HepG2 (cell line): Measurements from ENCODE around the gene PGS1. TPM values are rescaled to one million over a fixed set of nuclear protein-coding genes. Genes with fewer than 3 reads are reported as not detected.

ENCODE experiments used
- ARID4A ChIP-seq: sonication (generic); formaldehyde crosslinking; IDR thresholded peaks from 2 replicates; pipeline ENCODE4 v1.5.0; 2020; ENCODE audit warnings: mild to moderate bottlenecking, missing genetic modification reagents, borderline replicate concordance
- ATF1 ChIP-seq: IDR thresholded peaks from 2 replicates; pipeline ENCODE4 v1.6.1; 2016; ENCODE audit warnings: mild to moderate bottlenecking, control low read depth
- CBX1 ChIP-seq: IDR thresholded peaks from one replicate; pipeline ENCODE4 v1.6.1; 2016; ENCODE audit warnings: antibody characterized with exemption, low read depth
- CCAR2 ChIP-seq: fragments of 200-400 bp; formaldehyde crosslinking; optimal IDR thresholded peaks from 2 replicates; pipeline ENCODE3; 2018; ENCODE audit warnings: low read depth, mild to moderate bottlenecking, low read length, moderate library complexity
- GTF2F1 ChIP-seq: fragments of 150-350 bp; IDR thresholded peaks from 2 replicates; pipeline ENCODE4 v1.6.1; 2014; ENCODE audit warnings: low read length
- KAT2B ChIP-seq: fragments of 150-350 bp; IDR thresholded peaks from 2 replicates; pipeline ENCODE4 v1.6.1; 2014; ENCODE audit warnings: low read depth, low read length, borderline replicate concordance
- KLF16 ChIP-seq, 2 experiments: sonication (generic) in 1 of 2; formaldehyde crosslinking in 1 of 2; IDR thresholded peaks; 2 replicates each; pipeline versions ENCODE4 v1.6.1 to v1.8.0; 2016 to 2023; ENCODE audit warnings: missing genetic modification reagents in 2 of 2, missing compliant biosample characterization in 1 of 2
- MAZ ChIP-seq, 2 experiments: sonication (generic) in 1 of 2; formaldehyde crosslinking in 1 of 2; IDR thresholded peaks; 2 replicates each; pipeline versions ENCODE4 v1.5.0 to v1.6.1; 2012 to 2020; ENCODE audit warnings: low read depth in 2 of 2, mild to moderate bottlenecking in 2 of 2, borderline replicate concordance in 1 of 2, improper control_type of control experiment in 1 of 2, low read length in 1 of 2, missing genetic modification reagents in 1 of 2, moderate library complexity in 1 of 2
- PAF1 ChIP-seq: IDR thresholded peaks from 2 replicates; pipeline ENCODE4 v1.6.1; 2016; ENCODE audit warnings: missing genetic modification reagents, missing compliant biosample characterization
- POLR2AphosphoS5 ChIP-seq: IDR thresholded peaks from 2 replicates; pipeline ENCODE4 v1.6.1; 2012; ENCODE audit warnings: low read depth, low read length
- RELA ChIP-seq: sonication (generic); formaldehyde crosslinking; IDR thresholded peaks from 2 replicates; pipeline ENCODE4 v1.4.0; 2020; ENCODE audit warnings: missing genetic modification reagents
- RFX3 ChIP-seq: IDR thresholded peaks from 2 replicates; pipeline ENCODE4 v1.6.1; 2016; ENCODE audit warnings: missing biosample characterization, missing genetic modification reagents
- SETDB1 ChIP-seq: sonication (generic); formaldehyde crosslinking; IDR thresholded peaks from 2 replicates; pipeline ENCODE4 v1.5.1; 2020; ENCODE audit warnings: missing genetic modification reagents, mild to moderate bottlenecking, borderline replicate concordance
- SOX13 ChIP-seq, 3 experiments: fragments of 450-650 bp in 1 of 3; sonication (generic) in 1 of 3; formaldehyde crosslinking in 1 of 3; IDR thresholded peaks in 2 of 3; conservative IDR thresholded peaks in 1 of 3; 2 replicates each; pipeline versions ENCODE4 v1.5.0 to v1.6.1; 2016 to 2020; ENCODE audit warnings: antibody characterized with exemption in 1 of 3, mild to moderate bottlenecking in 1 of 3, missing compliant biosample characterization in 1 of 3, missing genetic modification reagents in 1 of 3, moderate library complexity in 1 of 3
- SP140L ChIP-seq: sonication (generic); formaldehyde crosslinking; IDR thresholded peaks from 2 replicates; pipeline ENCODE4 v1.4.0; 2020; ENCODE audit warnings: missing genetic modification reagents, borderline replicate concordance
- ZMYM4 ChIP-seq: sonication (generic); formaldehyde crosslinking; IDR thresholded peaks from 2 replicates; pipeline ENCODE4 v1.8.1; 2023; ENCODE audit warnings: mild to moderate bottlenecking, missing genetic modification reagents
- ZNF20 ChIP-seq: sonication (generic); formaldehyde crosslinking; IDR thresholded peaks from 2 replicates; pipeline ENCODE4 v1.4.0; 2020; ENCODE audit warnings: mild to moderate bottlenecking, moderate library complexity, missing genetic modification reagents
- ZNF292 ChIP-seq: sonication (generic); formaldehyde crosslinking; IDR thresholded peaks from 2 replicates; pipeline ENCODE4 v1.8.1; 2022; ENCODE audit warnings: mild to moderate bottlenecking, low read depth, missing genetic modification reagents, borderline replicate concordance
- ZNF317 ChIP-seq: sonication (generic); formaldehyde crosslinking; IDR thresholded peaks from 2 replicates; pipeline ENCODE4 v1.5.0; 2020; ENCODE audit warnings: mild to moderate bottlenecking, missing genetic modification reagents
- ZNF547 ChIP-seq: sonication (generic); formaldehyde crosslinking; IDR thresholded peaks from 2 replicates; pipeline ENCODE4 v1.5.1; 2020; ENCODE audit warnings: mild to moderate bottlenecking, missing genetic modification reagents
- ZNF567 ChIP-seq: sonication (generic); formaldehyde crosslinking; IDR thresholded peaks from 2 replicates; pipeline ENCODE4 v1.8.1; 2023; ENCODE audit warnings: mild to moderate bottlenecking, missing genetic modification reagents, borderline replicate concordance
- ZNF841 ChIP-seq: sonication (generic); formaldehyde crosslinking; IDR thresholded peaks from 2 replicates; pipeline ENCODE4 v1.8.1; 2023; ENCODE audit warnings: missing genetic modification reagents, borderline replicate concordance
- ZXDC ChIP-seq: sonication (generic); formaldehyde crosslinking; IDR thresholded peaks from 2 replicates; pipeline ENCODE4 v1.5.0; 2020; ENCODE audit warnings: mild to moderate bottlenecking, missing genetic modification reagents
- polyA plus RNA-seq, 8 experiments: library from polyadenylated mRNA; depleted of rRNA in 3 of 8; stranded (reverse) in 7 of 8; unstranded in 1 of 8; fragments of >200 nt; fragmentation: Illumina TruSeq in 4 of 8; extraction: Trizol in 4 of 8; gene quantifications; 2 replicates each; pipeline versions ENCODE4 v1.2.1 to v1.2.3, GENCODE V29; 2011 to 2016; ENCODE audit warnings: low read depth in 4 of 8, missing spikeins in 1 of 8, mixed read lengths in 1 of 8; ENCODE audit not compliant: insufficient read depth in 1 of 8
- total RNA-seq, 5 experiments: library from RNA; depleted of rRNA; stranded (reverse); fragments of >200 nt; fragmentation: Illumina TruSeq; extraction: Trizol; gene quantifications; 2 replicates each; pipeline ENCODE4 v1.2.3, GENCODE V29; 2016; ENCODE audit warnings: low read depth in 1 of 5

The PGS1 gene
- total and polyA plus RNA-seq, 2 of the 13 experiments (the other 11 are each of a cell fraction or from before 2014, with no cell fraction given): 25.9 to 31.5 TPM

GRCh38 chr17:78421534-78422266, 43.3 kb downstream of the PGS1 start (continued):
- TF ChIP-seq SP140L (CRISPR knock-in tag) (peak; percentile 59; the same call in 1 of the 2 replicates), PAF1 (CRISPR knock-in tag) (no peak), ZNF547 (CRISPR knock-in tag) (peak; percentile 74; the same call in 1 of the 2 replicates), KAT2B (no peak), ZXDC (CRISPR knock-in tag) (peak; percentile 99), ZNF841 (CRISPR knock-in tag) (no peak), ARID4A (CRISPR knock-in tag) (peak; percentile 81; the same call in 1 of the 2 replicates), SOX13 (IDR thresholded peaks at IDR 0.05) (peak; percentile 94), SOX13 (CRISPR knock-in tag; conservative IDR thresholded peaks at IDR 0.05 in 1 of 2, IDR thresholded peaks at IDR 0.05 in 1 of 2) (peak; percentile 38 to 98; a peak in 2 of 4 replicates), CCAR2 (peak; percentile 97), KLF16 (CRISPR knock-in tag; IDR thresholded peaks at IDR 0.05) (peak in 1 of 2 experiments; percentile 97; a peak in 2 of 4 replicates), ZNF567 (CRISPR knock-in tag) (peak; percentile 91), RFX3 (CRISPR knock-in tag) (no peak), RELA (CRISPR knock-in tag) (peak; percentile 71; the same call in 1 of the 2 replicates), SETDB1 (CRISPR knock-in tag) (no peak), MAZ (IDR thresholded peaks at IDR 0.05; ENCODE audit: borderline replicate concordance, low read depth, low read length) (peak; percentile 89), MAZ (CRISPR knock-in tag; IDR thresholded peaks at IDR 0.05; ENCODE audit: low read depth) (peak; percentile 91), ZMYM4 (CRISPR knock-in tag) (peak; percentile 95), CBX1 (no peak), ATF1 (CRISPR knock-in tag) (peak; percentile 68), GTF2F1 (no peak), POLR2AphosphoS5 (no peak), ZNF20 (CRISPR knock-in tag) (no peak), ZNF292 (0 out of 2 replicates have a peak, but pooled peaks have one; percentile 79), ZNF317 (CRISPR knock-in tag) (peak; percentile 81)
